Stimulated activated CD4-positive, alpha-beta T cell treated with anti-CD3 and anti-CD28 coated beads, Interleukin-15, amount 100 ng/mL, for 24 hours (primary cell): Measurements from ENCODE around the gene ETFA.

ENCODE experiments used
- DNase-seq: peaks from one replicate; pipeline ENCODE4 v3.0.0-alpha.2; 2020

The ETFA gene

GRCh38 chr15:76209523-76209922 lies 101.7 kb downstream of the ETFA start:
- DNase-seq = no peak

GRCh38 chr15:76208786-76209424 lies 102.4 kb downstream of the ETFA start:
- DNase-seq = no peak

- no peak for DNase-seq
These were observed 103.0 kb downstream of the ETFA start for GRCh38 chr15:76208084-76208785.

GRCh38 chr15:76206325-76206976 lies 104.8 kb downstream of the ETFA start:
- no peak for DNase-seq

GRCh38 chr15:76204916-76205460 lies 106.3 kb downstream of the ETFA start:
- DNase-seq = no peak

- no peak for DNase-seq
These were observed 107.0 kb downstream of the ETFA start for GRCh38 chr15:76204109-76204845.

GRCh38 chr15:76203346-76204108 lies 107.7 kb downstream of the ETFA start:
- no peak for DNase-seq

- DNase-seq = no peak
These were observed 109.6 kb downstream of the ETFA start for GRCh38 chr15:76201536-76202255.

- no peak for DNase-seq
These were observed 110.6 kb downstream of the ETFA start for GRCh38 chr15:76200641-76201105.

GRCh38 chr15:76200083-76200465 lies 111.2 kb downstream of the ETFA start:
- no peak for DNase-seq

- DNase-seq = no peak
These were observed 111.9 kb downstream of the ETFA start for GRCh38 chr15:76199106-76200082.

- no peak for DNase-seq
These were observed 112.7 kb downstream of the ETFA start for GRCh38 chr15:76198456-76199105.

- DNase-seq = no peak
These were observed 113.4 kb downstream of the ETFA start for GRCh38 chr15:76197703-76198455.

- DNase-seq = no peak
These were observed 114.7 kb downstream of the ETFA start for GRCh38 chr15:76196269-76197231.

- no peak for DNase-seq
These were observed 115.6 kb downstream of the ETFA start for GRCh38 chr15:76195506-76196268.

GRCh38 chr15:76193934-76194333 lies 117.3 kb downstream of the ETFA start:
- DNase-seq = no peak

GRCh38 chr15:76192715-76193114 lies 118.6 kb downstream of the ETFA start:
- no peak for DNase-seq
